Measurements from ENCODE around the gene TRMT112.

GRCh38 chr11:64364435-64364834, 47.1 kb upstream of the TRMT112 start:
- TF ChIP-seq CTCF (IDR thresholded peaks at IDR 0.05; ENCODE audit: low read length), result no peak
- TF ChIP-seq EZH2phosphoT487 (IDR thresholded peaks at IDR 0.05; ENCODE audit: low read length), result no peak
